Stimulated activated CD8-positive, alpha-beta memory T cell treated with anti-CD3 and anti-CD28 coated beads, Interleukin-12 subunit alpha, Interleukin-12 subunit beta, amount 100 ng/mL, for 1 hour (primary cell): ENCODE results near the gene ACACB.

Source experiments
- DNase-seq: peaks from one replicate; pipeline ENCODE4 v3.0.0-alpha.2; 2020; ENCODE audit warnings: low read depth

The ACACB gene

DNA sequence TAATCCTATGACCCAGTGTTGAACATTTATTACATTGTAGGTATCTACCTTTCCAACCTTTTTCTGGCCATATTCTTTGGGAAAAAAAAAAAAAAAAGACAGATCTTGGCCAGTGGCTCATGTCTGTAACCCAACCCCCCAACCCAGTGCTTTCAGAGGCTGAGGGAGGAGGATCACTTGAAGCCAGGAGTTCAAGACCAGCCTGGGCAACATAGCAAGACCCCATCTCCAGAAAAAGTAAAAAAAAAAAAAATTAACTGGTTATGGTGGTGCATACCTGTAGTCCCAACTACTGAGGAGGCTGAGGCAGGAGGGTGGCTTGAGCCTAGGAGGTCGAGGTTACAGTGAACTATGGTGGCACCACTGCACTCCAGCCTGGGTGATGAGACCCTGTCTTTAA lies 58.1 kb downstream of the ACACB start:
- DNase-seq, result no peak

DNA sequence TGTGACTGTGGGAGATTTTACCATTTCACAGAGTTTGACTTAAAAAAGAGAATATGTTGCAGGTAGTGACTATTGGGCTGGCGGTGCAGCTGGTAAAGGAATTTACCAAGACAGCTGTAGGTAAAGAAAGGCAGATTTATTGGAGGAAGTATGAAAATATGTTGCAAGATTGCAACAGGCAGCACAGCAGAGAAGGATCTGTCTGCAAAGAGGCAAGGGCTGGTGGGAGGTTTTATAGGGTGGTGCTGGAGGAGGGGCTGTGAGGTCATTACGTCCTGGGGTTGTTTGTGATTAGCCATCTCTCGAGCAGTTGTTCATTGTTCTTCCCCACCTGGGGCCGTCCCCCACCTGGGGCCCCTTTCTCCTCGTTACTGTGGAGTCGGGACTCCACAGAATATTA lies 62.1 kb downstream of the ACACB start:
- DNase-seq, result no peak

DNA sequence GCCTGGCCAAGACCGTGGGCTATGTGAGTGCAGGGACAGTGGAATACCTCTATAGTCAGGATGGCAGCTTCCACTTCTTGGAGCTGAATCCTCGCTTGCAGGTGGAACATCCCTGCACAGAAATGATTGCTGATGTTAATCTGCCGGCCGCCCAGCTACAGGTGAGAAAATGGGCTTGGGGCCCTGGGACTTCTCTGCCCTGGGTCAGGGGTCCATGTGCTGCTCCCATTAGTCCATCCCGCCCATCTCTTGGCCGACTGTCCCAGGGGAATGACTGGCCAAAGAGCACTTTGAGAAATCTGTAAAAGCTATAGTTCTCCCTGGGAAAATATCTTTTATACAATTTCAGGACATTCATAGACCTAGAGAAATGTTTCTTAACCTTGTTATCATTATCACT lies 63.5 kb downstream of the ACACB start:
- no peak for DNase-seq

DNA sequence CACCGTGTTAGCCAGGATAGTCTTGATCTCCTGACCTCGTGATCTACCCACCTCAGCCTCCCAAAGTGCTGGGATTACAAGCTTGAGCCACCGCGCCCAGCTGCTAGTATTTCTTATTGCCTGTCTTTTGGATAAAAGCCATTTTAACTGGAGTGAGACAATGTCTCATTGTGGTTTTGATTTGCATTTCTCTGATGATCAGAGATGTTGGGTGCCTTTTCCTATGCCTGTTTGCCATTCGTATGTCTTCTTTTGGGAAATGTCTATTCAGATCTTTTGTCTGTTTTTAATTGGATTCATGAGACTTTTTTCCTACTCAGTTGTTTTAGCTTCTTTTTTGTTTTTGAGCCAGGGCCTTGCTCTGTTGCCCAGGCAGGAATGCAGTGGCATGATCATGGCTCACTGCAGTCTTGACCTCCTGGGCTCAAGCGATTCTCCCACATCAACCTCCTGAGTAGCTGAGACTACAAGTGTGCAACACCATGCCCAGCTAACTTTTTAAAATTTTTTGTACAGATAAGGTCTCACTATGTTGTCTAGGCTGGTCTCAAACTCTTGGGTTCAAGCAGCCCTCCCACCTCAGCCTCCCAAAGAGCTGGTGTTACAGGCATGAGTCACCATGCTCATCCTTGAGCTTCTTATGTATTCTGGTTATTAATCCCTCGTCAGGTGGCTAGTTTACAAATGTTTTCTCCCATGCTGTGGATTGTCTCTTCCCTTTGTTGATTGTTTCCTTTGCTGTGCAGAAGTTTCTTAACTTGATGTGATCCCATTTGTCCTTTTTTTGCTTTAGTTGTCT lies 65.9 kb downstream of the ACACB start:
- DNase-seq, result no peak

DNA sequence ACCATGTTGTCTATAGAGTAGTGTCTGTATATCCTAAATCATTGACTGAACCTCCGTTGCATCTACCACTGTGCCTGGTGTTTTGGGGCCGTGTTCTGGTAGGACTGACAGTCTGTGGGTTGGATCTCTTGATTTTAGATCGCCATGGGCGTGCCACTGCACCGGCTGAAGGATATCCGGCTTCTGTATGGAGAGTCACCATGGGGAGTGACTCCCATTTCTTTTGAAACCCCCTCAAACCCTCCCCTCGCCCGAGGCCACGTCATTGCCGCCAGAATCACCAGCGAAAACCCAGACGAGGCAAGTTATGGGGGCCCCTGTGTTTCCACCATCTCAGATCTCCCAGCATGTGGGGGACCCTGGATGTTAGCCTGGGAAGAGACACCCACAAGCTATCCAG lies 69.1 kb downstream of the ACACB start:
- DNase-seq, result no peak

DNA sequence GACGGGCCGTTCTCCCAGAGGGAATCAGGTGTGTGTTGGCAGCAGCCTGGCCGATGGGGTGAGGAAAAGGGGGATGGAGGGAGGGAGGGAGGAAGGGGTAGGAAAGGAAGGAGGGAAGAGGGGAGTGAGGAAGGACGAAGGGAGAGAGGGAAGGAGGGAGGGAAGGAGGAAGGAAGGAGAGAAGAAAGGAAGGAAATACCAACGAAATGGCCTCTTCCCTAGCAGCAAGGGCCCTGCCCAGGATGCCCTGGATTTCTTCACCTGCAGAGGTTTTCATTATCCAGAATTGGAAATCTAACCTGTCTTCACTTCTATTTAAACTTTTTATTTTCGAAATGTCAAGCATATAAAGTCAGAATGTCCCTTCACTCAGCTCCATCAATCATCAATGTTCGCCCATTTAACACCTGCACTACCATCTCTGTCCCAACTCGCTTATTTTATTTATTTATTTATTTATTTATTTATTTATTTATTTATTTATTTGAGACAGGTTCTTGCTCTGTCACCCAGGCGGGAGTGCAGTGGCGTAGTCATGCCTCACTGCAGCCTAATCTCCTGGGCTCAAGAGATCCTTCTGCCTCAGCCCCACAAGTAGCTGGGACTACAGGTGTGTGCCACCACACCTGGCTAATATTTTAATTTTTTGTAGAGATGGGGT lies 70.7 kb downstream of the ACACB start:
- DNase-seq, result no peak

DNA sequence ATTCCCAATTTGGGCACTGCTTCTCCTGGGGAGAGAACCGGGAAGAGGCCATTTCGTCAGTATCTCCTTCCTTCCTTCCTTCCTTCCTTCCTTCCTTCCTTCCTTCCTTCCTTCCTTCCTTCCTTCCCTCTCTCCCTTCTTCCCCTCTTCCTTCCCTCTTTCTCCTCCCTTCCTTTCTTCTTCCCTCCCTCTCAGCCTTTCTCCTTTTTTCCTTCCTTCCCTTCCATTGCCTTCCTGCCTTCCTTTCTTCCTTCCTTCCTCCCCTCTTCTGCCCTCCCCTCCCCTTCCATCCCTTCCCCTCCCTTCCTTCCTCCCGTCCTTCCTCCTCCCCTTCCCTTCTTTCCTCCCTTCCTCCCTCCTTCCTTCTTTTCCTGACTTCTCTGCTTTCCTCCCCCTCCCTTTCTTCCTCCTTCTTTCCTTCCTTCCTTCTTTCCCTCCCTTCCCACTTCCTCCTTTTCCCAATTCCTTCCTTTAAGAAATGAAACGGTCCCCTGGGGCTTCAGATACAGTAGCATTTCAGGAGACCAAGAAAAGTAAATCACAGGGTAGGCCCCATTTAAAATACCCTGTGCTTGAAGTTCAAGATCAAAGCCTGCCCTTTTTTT lies 71.8 kb downstream of the ACACB start:
- DNase-seq, result no peak

DNA sequence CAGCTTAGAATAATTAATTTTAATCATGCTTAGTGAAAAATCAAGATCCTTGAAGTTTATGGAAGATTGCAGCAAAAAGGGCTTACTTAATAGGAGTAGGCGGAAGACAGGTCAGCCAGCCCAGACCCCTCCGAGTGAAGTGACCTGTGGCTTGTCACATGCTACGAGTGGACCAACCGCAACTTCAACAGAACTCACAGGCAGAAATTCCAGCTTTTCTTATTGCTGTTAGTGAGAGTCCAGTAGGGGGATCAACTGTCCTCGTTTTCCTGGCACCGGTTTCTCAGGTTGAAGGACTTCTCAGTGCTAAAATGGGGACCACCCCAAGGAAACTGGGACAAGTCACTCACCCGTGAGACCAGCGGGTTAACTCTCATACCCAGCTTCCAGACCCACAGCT lies 72.9 kb downstream of the ACACB start:
- no peak for DNase-seq

DNA sequence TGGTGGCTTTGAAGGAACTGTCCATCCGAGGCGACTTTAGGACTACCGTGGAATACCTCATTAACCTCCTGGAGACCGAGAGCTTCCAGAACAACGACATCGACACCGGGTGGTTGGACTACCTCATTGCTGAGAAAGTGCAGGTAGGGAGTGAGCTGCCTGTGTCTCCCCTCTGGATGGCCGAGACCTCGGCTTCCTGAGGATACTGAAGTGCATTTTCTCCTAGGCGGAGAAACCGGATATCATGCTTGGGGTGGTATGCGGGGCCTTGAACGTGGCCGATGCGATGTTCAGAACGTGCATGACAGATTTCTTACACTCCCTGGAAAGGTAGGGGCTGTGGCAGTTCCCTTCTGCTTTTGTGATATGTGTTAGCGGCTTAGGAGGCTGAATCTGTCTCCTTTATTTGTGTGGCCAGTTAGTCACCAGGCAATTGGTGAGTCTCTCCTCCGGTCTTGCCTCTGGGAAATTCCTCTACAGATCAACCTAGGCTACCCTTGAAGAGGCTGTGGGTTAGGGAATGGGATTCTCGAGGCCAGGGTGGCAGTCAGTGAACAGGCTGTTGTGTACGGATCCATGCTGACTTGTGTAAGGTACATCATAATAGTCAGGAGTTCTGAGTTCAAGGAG lies 75.3 kb downstream of the ACACB start:
- DNase-seq, result no peak

DNA sequence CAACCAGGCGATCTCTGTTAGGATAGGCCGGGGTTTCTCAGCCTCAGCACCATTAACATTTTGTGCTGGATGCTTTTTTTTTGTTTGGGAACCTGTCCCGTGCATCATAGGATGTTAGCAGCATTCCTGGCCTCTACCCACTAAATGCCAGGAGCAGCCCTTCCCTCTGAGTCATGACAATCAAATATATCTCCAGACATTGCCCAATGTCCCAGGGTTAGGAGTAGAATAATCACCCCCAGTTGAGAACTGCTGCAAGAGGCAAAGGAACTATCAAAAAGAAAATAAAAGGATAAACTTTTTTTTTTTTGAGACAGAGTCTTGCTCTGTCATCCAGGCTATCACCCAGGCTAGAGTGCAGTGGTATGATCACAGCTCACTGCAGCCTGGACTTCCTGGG lies 76.0 kb downstream of the ACACB start:
- no peak for DNase-seq

DNA sequence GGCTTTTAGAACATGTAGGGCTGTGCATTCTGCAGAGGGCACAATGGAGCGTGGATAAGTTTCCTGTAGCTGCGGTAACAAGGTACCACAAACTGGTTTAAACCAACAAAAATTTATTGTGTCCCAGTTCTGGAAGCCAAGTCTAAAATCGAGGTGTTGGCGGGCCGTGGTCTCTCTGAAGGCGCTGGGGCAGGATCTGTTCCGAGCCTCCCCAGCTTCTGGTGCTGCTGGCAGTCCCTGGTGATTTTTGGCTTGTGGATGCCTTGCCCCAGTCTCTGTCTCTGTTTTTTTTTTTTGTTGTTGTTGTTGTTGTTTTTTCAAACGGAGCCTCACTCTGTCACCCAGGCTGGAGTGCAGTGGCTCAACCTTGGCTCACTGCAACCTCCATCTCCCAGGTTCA lies 77.5 kb downstream of the ACACB start:
- no peak for DNase-seq

DNA sequence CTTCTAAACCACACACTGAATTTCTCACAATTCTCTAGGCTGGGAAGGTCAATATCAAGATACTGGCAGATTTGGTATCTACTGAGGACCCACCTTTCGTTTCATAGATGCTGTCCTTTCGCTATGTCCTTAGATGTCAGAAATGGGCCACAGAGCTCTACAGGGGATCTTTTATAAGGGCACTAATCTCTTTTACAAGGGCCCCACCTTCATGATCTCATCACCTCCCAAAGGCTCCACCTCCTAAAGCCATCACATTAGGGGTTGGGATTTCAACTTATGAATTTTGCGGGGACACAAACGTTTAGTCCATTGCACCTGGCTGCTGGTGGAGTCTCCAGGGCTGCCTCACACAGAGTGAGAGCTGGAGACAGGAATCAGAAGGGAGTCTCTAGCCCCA lies 79.9 kb downstream of the ACACB start:
- DNase-seq, result no peak

DNA sequence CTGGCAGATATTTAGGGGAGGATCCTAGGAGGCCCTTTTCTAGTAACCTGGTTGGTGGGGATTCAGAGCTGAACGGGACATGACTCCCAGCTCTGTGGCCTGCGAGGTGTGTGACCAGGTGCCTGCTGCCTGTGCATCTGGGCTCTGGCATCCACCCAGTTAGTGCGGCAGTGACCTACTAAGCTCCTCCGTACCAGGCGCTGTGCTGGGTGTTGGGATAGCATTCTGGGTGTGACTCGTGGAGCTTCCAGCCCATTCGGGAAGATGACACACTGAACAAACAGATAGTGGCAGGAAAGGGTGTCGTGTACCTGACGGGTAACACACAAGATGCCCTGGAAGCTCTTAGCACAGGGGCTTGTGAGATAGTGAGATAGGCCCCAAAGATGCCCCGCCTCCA lies 80.9 kb downstream of the ACACB start:
- DNase-seq, result no peak

DNA sequence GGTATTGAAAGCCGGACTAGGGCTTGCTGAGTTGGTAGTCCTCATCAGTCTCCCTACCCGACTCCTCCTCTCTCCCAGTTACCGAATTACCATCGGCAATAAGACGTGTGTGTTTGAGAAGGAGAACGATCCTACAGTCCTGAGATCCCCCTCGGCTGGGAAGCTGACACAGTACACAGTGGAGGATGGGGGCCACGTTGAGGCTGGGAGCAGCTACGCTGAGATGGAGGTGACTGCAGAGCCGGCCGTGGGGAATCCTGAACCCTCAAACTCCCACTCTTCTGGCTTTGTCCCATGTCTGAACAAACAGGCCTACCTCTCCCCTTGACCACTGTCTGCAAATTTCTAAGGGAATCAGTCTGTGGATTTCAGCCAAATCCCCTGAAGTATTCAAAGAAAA lies 82.9 kb downstream of the ACACB start:
- no peak for DNase-seq

DNA sequence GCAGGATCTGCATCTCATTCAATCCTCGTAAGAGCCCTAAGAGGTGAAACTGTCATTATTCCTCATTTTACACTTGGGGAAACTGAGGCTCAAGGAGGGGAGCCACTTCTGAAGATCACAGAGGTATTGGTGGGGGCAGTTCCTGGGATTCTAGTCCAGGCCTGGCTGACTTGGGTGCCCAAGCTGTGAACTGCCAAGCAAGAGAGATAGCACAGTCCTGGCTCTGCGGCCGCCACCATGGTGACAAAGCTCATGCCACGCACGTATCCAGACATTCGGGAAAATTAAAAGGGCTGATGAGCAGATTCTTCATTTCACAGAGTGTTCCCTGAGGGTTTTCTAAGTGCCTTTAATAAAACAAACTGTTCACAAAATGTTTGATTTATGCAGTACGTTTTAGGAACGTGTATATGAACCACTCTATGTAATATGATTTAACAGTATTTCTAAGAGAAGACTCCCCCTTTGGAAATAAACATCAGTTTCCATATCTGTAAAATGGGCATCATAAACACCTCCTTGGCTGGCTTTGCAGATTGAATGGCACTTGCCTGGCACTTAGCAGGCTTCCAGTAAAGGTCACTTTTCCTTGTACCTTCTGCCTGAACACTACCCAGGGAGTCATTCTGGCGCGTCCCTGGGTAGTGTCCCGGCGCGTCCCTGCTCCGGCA lies 84.6 kb downstream of the ACACB start:
- DNase-seq, result no peak

DNA sequence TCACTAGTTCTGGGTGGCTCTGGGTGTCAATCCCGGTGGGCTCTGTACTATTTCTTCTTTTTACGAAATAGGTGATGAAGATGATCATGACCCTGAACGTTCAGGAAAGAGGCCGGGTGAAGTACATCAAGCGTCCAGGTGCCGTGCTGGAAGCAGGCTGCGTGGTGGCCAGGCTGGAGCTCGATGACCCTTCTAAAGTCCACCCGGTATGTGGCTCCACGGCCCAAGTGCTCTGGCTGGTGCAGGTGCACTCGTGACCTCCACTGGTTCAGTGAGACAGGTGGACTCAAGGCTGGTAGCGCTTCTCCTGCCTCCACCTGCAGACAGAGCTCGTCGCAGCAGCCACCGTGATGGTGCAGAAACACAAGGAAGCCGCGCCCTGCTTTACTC lies 85.1 kb downstream of the ACACB start:
- DNase-seq, result no peak

DNA sequence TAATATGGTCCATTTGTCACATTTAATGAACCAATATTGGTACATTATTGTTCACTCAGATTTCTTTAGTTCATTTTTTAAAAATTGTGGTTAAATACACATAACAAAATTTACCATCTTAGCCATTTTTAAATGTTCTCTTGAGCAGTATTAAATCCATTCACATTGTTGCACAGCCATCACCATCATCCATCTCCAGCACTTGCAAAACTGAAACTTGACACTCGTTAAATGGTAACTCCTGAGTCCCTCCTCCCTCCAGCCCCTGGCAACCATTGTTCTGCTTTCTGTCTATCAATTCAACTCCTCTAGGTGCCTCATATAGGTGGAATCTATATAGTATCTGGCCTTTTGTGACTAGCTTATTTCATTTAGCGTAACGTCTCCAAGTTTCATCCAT lies 86.4 kb downstream of the ACACB start:
- DNase-seq, result no peak

DNA sequence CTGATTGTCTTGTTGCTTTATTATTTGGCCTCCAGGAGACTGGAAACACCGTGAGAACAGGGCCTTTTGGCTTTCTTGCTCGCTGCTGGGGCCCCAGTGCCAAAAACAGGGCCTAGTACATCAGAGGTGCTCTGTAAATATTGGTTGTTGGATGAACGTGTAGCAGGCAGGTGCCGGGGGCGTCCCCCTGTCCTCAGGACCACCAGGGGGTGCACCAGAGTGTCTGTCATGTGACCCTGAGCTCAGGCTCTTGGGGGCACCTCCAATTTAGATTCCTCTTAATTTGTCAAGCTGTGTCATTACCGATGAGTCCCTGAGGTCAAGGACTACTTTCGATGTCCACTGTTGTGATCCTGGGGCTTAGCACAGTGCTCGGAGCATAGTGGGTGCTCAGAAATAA lies 87.1 kb downstream of the ACACB start:
- DNase-seq, result no peak

DNA sequence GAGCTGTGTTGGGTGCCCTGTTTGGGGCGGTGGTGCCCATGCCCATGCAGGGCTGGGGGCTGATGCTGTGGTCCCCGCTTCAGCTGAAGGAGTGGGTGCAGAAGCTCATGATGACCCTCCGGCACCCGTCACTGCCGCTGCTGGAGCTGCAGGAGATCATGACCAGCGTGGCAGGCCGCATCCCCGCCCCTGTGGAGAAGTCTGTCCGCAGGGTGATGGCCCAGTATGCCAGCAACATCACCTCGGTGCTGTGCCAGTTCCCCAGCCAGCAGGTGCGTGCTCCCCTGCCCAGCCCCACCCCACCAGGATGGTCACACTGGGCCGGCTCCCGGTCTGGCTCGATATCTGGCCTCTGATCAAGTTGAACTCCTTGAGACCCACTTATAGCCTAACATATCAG lies 92.7 kb downstream of the ACACB start:
- no peak for DNase-seq

DNA sequence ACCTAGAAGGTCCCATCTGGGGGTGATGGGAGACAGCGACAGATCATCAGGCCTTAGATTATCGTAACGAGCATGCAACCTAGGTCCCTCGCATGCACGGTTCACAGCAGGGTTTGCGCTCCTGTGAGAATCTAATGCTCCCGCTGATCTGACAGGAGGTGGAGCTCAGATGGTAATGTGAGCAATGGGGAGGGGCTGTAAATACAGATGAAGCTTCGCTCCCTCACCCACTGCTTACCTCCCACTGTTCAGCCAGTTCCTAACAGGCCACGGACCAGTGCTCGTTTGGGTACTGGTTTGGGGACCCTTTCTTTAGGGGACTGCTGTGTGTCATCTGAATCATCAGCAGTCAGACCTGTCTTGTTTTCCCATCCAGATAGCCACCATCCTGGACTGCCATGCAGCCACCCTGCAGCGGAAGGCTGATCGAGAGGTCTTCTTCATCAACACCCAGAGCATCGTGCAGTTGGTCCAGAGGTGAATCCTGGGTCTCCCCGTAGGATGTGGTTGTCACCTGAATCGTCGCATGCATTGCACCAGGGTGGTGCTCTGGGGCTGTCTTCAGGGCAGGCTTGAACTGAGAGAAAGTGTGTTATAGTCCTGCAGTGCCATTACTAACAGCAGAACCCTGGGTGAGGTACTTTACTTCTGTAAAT lies 96.2 kb downstream of the ACACB start:
- DNase-seq, result no peak

DNA sequence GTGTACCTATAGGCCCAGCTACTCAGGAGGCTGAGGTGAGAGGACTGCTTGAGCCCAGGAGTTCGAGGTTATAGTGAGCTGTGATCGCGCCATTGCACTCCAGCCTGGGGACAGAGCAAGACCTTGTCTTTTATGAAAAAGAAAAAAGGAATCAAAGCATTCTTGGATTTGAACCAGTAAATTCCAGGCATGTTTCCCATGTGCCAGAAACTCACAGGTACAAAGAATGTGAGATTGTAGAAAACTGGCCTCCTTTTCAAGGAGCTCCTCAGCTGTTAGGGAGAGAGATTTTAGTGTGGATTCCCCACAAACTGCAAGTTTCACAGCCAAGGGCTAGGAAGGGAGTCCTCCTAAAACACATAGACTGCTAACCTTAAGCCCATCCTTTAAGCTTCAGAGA lies 97.7 kb downstream of the ACACB start:
- DNase-seq, result no peak

DNA sequence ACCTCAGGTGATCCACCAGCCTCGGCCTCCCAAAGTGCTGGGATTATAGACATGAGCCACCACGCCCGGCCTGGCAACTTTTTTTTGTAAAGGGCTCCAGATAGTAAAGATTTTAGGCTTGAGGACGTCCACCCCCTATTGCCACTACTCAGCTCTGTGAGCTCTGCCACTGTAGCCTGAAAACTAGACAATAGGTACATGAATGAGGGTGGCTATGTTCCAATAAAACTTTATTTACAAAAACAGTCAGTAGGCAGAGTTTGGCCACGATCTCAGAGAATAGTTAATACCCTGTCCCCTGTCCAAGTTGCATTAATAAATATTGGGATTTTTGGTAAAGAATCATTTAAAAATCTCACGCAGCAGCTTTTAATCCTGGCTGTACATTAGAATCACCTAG lies 102.6 kb downstream of the ACACB start:
- DNase-seq, result no peak
